CD14-positive monocyte (primary cell): Measurements from ENCODE around the gene CELF4. TPM values are rescaled to one million over a fixed set of nuclear protein-coding genes. Genes with fewer than 3 reads are reported as not detected.

Experiments used
- DNase-seq, 3 donors: peaks; one replicate each; pipeline ENCODE4 v3.0.0-alpha.2; 2011 to 2022
- H2AFZ ChIP-seq: 2 replicates; pipeline ENCODE4 v1.6.0; 2012; ENCODE audit warnings: mild to moderate bottlenecking, low read depth, low read length, inconsistent platforms; ENCODE audit not compliant: insufficient read depth, poor library complexity, severe bottlenecking
- H3K27ac ChIP-seq, 2 donors: 1 replicate in 1 of 2; 2 replicates in 1 of 2; pipeline ENCODE4 v1.5.1; 2012 to 2013; ENCODE audit warnings: low read length in 2 of 2, control low read depth in 1 of 2, inconsistent platforms in 1 of 2, low read depth in 1 of 2, mild to moderate bottlenecking in 1 of 2
- H3K27me3 ChIP-seq, 2 donors: one replicate each; pipeline versions ENCODE4 v1.6.0 to v1.6.1; 2011 to 2013; ENCODE audit warnings: low read length in 2 of 2; ENCODE audit not compliant: control insufficient read depth in 2 of 2, insufficient read depth in 2 of 2
- H3K36me3 ChIP-seq, 2 donors: replicated peaks in 1 of 2; 1 replicate in 1 of 2; 2 replicates in 1 of 2; pipeline versions ENCODE4 v1.5.1 to v1.6.1; 2012 to 2013; ENCODE audit warnings: low read length in 2 of 2, control low read depth in 1 of 2, inconsistent platforms in 1 of 2, mild to moderate bottlenecking in 1 of 2; ENCODE audit not compliant: insufficient read depth in 2 of 2, control insufficient read depth in 1 of 2
- H3K4me1 ChIP-seq, 2 donors: 1 replicate in 1 of 2; 2 replicates in 1 of 2; pipeline versions ENCODE4 v1.5.1 to v1.6.1; 2012 to 2013; ENCODE audit warnings: low read length in 2 of 2, control low read depth in 1 of 2, inconsistent platforms in 1 of 2, mild to moderate bottlenecking in 1 of 2, moderate library complexity in 1 of 2; ENCODE audit not compliant: insufficient read depth in 2 of 2, control insufficient read depth in 1 of 2
- H3K4me2 ChIP-seq: replicated peaks from 2 replicates; pipeline ENCODE3; 2012; ENCODE audit warnings: low read length, moderate library complexity, mild to moderate bottlenecking; ENCODE audit not compliant: poor library complexity, severe bottlenecking; ENCODE audit errors: extremely low read depth
- H3K4me3 ChIP-seq, 3 experiments: fragments of 200-600 bp in 1 of 3; sonication (generic) in 1 of 3; replicated peaks in 1 of 3; 1 replicate in 2 of 3; 2 replicates in 1 of 3; pipeline ENCODE4 v1.5.1; 2011 to 2013; ENCODE audit warnings: low read length in 3 of 3, mild to moderate bottlenecking in 3 of 3, control low read depth in 2 of 3, low read depth in 2 of 3, inconsistent platforms in 1 of 3, moderate library complexity in 1 of 3
- H3K79me2 ChIP-seq: 2 replicates; pipeline ENCODE4 v1.6.0; 2012; ENCODE audit warnings: mild to moderate bottlenecking, control low read depth, inconsistent platforms, low read length, moderate library complexity; ENCODE audit not compliant: insufficient read depth
- H3K9ac ChIP-seq: 2 replicates; pipeline ENCODE4 v1.6.0; 2017; ENCODE audit warnings: low read length, mild to moderate bottlenecking; ENCODE audit not compliant: insufficient read depth, poor library complexity, severe bottlenecking
- H3K9me3 ChIP-seq, 2 donors: replicated peaks in 1 of 2; 1 replicate in 1 of 2; 2 replicates in 1 of 2; pipeline versions ENCODE4 v1.5.1 to v1.6.1; 2012 to 2013; ENCODE audit warnings: low read length in 2 of 2, control low read depth in 1 of 2; ENCODE audit not compliant: control insufficient read depth in 1 of 2, insufficient read depth in 1 of 2
- H4K20me1 ChIP-seq: 2 replicates; pipeline ENCODE4 v1.6.0; 2012; ENCODE audit warnings: mild to moderate bottlenecking, low read length, control low read depth, moderate library complexity; ENCODE audit not compliant: insufficient read depth
- H3K27ac Mint-ChIP-seq, 7 donors: one replicate each; pipeline ENCODE4 v1.8.0; 2020; ENCODE audit warnings: mild to moderate bottlenecking in 7 of 7, mixed read lengths in 7 of 7, moderate library complexity in 6 of 7, inconsistent platforms in 2 of 7
- H3K27me3 Mint-ChIP-seq, 3 donors: one replicate each; pipeline ENCODE4 v1.8.0; 2021 to 2022; ENCODE audit warnings: low read depth in 3 of 3, mild to moderate bottlenecking in 3 of 3, mixed read lengths in 3 of 3, moderate library complexity in 3 of 3, inconsistent platforms in 1 of 3
- H3K36me3 Mint-ChIP-seq, 2 donors: one replicate each; pipeline ENCODE4 v1.8.0; 2020; ENCODE audit warnings: mixed read lengths in 2 of 2, inconsistent platforms in 1 of 2, mild to moderate bottlenecking in 1 of 2
- H3K4me1 Mint-ChIP-seq: one replicate; pipeline ENCODE4 v1.8.0; 2020; ENCODE audit warnings: mild to moderate bottlenecking, mixed read lengths
- H3K4me3 Mint-ChIP-seq, 2 donors: one replicate each; pipeline ENCODE4 v1.8.0; 2020; ENCODE audit warnings: mild to moderate bottlenecking in 2 of 2, mixed read lengths in 2 of 2, moderate library complexity in 1 of 2
- H3K9me3 Mint-ChIP-seq, 7 donors: one replicate each; pipeline ENCODE4 v1.8.0; 2020 to 2022; ENCODE audit warnings: mixed read lengths in 7 of 7, mild to moderate bottlenecking in 6 of 7, moderate library complexity in 6 of 7, inconsistent platforms in 2 of 7
- CTCF ChIP-seq: fragments of 200-600 bp; IDR thresholded peaks from one replicate; pipeline ENCODE4 v1.8.0; 2022; ENCODE audit warnings: antibody characterized with exemption, mild to moderate bottlenecking
- WGBS: methylation state at CpG from one replicate; pipeline ENCODE4 v1.1.5; 2013; ENCODE audit warnings: missing lambda C conversion rate; ENCODE audit not compliant: insufficient coverage; 5-methylcytosine and 5-hydroxymethylcytosine counted together
- intact Hi-C, 2 donors: fragments of 100-400 bp; cut with micrococcal nuclease; formaldehyde crosslinking; loops; one replicate each; pipeline versions ENCODE4 v1.15.0 to v1.15.1; 2023
- polyA plus RNA-seq, 3 donors: library from polyadenylated mRNA; depleted of rRNA in 1 of 3; unstranded in 2 of 3; stranded (reverse) in 1 of 3; fragments of 300-500 nt in 2 of 3; fragments of >200 nt in 1 of 3; fragmentation: Illumina TruSeq in 2 of 3; gene quantifications; 1 replicate in 2 of 3; 2 replicates in 1 of 3; pipeline ENCODE4 v1.2.3, GENCODE V29; 2012 to 2021

The CELF4 gene
- polyA plus RNA-seq, 3 donors: not detected

GRCh38 chr18:37547196-37547827, 18.3 kb downstream of the CELF4 start:
- H3K27me3 ChIP-seq: peaks cover 0 to 3% of the 10 kb centered on the region in 2 donors
- no CpG with 5 or more reads among the region's 4 CpGs for WGBS
- DNase-seq: no peak
- no peaks in the 10 kb centered on the region for H3K4me1 ChIP-seq
- no peaks in the 10 kb centered on the region for H3K36me3 Mint-ChIP-seq
- no peaks in the 10 kb centered on the region for H3K4me1 Mint-ChIP-seq
- no peak overlapping the region for H2AFZ ChIP-seq
- H3K9ac ChIP-seq: no peak overlapping the region
- no peak overlapping the region for H3K4me2 ChIP-seq
- H3K9me3 Mint-ChIP-seq: no peaks in the 10 kb centered on the region
- no peaks in the 10 kb centered on the region for H3K79me2 ChIP-seq
- no peak overlapping the region for H3K27ac Mint-ChIP-seq
- no peaks in the 10 kb centered on the region for H3K36me3 ChIP-seq
- H4K20me1 ChIP-seq: no peaks in the 10 kb centered on the region
- peaks cover 3 to 12% (median 4%) of the 10 kb centered on the region in 3 donors for H3K27me3 Mint-ChIP-seq
- no peak overlapping the region for H3K4me3 Mint-ChIP-seq
- no peak overlapping the region for H3K27ac ChIP-seq
- TF ChIP-seq CTCF: no peak
- intact Hi-C loops: no loop called here
- H3K9me3 ChIP-seq: no peaks in the 10 kb centered on the region
- no peak overlapping the region for H3K4me3 ChIP-seq

GRCh38 chr18:37546651-37547050, 18.9 kb downstream of the CELF4 start:
- 94% methylated on average over 2 of the region's 4 CpGs for WGBS
- peaks cover 0 to 3% of the 10 kb centered on the region in 2 donors for H3K27me3 ChIP-seq
- H3K4me3 ChIP-seq: no peak overlapping the region
- Mint-ChIP-seq H3K9me3 (no peaks in the 10 kb centered on the region), H3K27me3 (peaks cover 2 to 13% (median 3%) of the 10 kb centered on the region in 3 donors), H3K36me3 (no peaks in the 10 kb centered on the region), H3K4me1 (no peaks in the 10 kb centered on the region), H3K27ac (peak overlapping the region in 1 of 7 donors; percentile 46), H3K4me3 (no peak overlapping the region)
- no peaks in the 10 kb centered on the region for H3K79me2 ChIP-seq
- no peaks in the 10 kb centered on the region for H3K9me3 ChIP-seq
- no peaks in the 10 kb centered on the region for H3K4me1 ChIP-seq
- H3K9ac ChIP-seq: no peak overlapping the region
- H3K36me3 ChIP-seq: no peaks in the 10 kb centered on the region
- H2AFZ ChIP-seq: no peak overlapping the region
- no peak overlapping the region for H3K27ac ChIP-seq
- intact Hi-C loops: no loop called here
- DNase-seq: no peak
- no peaks in the 10 kb centered on the region for H4K20me1 ChIP-seq
- no peak for TF ChIP-seq CTCF
- no peak overlapping the region for H3K4me2 ChIP-seq
